Activated naive CD4-positive, alpha-beta T cell treated with Interleukin-2 at 50 U/mL for 16 hours (primary cell): ENCODE data around the gene PSMB4.
A peak's percentile ranks its signal among the peaks of the same experiment; 100 is the strongest.

Experiments
- DNase-seq: peaks from one replicate; pipeline ENCODE4 v3.0.0-alpha.2; 2020

PSMB4 gene

GRCh38 chr1:151443846-151444782 is 44.7 kb downstream of the PSMB4 start:
- DNase-seq = peak; percentile 72

- DNase-seq = no peak
Measured at GRCh38 chr1:151444783-151445177, 45.4 kb downstream of the PSMB4 start.

GRCh38 chr1:151447696-151448095 is 48.3 kb downstream of the PSMB4 start:
- DNase-seq = no peak
